GM19324 (cell line): ENCODE data around the gene LTO1.

ENCODE experiments used
- ATAC-seq: cut with Tn5 transposase; IDR thresholded peaks from one replicate; pipeline ENCODE4 v1.9.1; 2021; ENCODE audit warnings: mild to moderate bottlenecking, moderate library complexity; ENCODE audit not compliant: unreplicated experiment, low FRiP score

LTO1 gene

DNA sequence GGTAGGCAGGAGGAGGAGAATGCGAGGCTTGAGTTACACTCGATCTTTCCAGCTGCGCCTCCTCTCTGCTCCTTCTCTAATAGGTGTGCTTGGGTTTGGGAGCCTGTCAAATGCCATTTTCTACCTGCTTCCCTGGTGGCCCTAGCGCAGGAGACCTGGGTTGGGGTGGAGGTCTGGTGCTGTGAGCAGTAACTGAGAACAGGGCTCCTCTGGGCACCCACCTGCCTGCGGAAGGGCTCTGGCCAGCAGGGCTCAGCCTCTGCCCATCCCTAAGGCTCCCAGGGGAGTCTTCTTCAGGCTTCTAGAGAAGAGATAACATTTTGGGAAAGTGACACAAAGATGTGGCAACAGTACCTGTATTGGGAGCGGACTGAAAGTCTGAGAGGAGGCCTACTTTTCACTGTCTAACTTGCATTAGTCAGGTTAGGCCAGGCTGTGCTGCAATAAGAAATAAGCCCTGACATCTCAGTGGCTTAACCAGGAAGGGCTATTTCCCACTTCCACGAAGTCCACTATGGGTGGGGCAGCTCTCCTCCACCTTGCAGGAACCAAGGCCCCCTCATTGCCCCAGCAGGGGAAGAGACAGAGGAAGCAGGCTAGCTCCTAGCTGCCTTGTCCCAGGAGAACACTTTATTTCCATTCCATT lies 7.7 kb upstream of the LTO1 start:
- no peak for ATAC-seq

DNA sequence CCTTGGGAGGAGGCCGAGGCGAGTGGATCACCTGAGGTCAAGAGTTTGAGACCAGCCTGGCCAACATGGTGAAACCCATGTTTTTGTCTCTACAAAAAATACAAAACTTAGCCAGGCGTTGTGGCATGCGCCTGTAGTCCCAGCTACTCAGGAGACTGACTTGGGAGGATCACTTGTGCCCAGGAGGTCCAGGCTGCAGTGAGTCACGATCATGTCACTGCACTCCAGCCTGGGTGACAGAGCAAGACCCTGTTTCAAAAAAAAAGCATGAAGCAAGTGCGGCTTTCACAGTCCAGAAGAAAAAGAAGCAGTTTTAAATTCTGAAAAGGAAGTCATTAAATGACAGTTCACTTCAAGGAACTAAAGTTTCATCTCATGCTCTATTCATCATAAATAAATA lies 7.1 kb upstream of the LTO1 start:
- ATAC-seq, result no peak

DNA sequence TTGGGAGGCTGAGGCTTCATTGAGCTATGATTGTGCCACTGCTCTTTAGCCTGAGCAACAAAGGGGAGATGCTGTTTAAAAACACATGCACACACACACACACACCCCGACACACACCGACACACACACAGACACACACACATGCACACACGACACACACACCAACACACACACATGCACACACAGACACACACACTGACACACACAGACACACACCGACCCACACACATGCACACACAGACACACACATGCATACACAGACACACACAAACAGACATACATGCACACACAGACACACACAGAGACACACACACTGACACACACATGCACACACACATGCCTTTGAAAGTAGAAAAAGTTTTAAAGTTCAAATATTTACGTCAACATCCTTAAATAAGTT lies 5.5 kb upstream of the LTO1 start:
- no peak for ATAC-seq

DNA sequence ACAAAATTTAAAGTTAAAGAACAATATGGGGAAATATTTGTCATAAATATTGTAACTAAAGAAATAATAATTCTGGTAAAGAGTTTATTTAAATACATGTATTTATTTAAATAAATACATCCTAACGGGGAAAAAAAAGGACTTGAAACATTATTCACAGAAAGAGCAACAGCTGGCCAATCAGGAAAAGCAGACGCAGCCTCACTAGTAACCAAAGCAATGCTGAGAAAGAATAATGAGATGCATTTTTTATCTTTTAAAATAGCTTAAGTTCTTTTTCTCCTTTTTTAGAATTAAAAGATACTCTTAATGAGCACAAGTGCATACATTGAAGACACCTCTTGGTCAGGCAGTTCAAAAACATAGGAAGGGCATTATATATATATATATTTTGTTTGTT lies 2.6 kb upstream of the LTO1 start:
- ATAC-seq, result no peak

DNA sequence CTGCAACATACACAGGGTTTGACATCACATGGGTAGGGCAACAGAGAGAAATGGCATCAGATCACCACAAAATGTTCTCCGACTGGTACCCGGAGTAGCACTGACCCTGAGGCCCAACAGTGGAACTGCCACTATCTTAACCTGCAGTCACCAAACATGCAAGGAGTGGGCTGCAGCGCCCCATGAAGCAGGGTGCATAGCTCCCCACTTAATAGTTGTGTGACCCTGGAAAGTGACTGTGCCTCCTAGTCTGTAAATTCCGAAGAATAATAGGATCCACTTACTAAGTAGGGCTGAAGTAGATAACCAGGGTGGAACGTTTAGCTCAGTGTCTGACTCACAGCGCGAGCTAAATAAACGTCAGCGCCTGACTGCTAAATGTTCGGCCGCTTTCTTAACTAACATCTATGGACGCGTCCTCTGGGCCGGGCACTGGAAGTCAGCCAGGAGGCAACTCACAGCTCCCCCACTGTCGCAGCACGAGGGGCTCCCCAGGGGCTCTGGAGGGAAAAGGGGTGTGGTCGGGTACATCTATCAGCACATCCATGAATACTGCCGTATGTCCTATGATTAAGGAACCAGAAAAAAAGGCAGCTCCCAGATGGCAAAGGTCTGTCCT lies 777 bp downstream of the LTO1 start:
- no peak for ATAC-seq

DNA sequence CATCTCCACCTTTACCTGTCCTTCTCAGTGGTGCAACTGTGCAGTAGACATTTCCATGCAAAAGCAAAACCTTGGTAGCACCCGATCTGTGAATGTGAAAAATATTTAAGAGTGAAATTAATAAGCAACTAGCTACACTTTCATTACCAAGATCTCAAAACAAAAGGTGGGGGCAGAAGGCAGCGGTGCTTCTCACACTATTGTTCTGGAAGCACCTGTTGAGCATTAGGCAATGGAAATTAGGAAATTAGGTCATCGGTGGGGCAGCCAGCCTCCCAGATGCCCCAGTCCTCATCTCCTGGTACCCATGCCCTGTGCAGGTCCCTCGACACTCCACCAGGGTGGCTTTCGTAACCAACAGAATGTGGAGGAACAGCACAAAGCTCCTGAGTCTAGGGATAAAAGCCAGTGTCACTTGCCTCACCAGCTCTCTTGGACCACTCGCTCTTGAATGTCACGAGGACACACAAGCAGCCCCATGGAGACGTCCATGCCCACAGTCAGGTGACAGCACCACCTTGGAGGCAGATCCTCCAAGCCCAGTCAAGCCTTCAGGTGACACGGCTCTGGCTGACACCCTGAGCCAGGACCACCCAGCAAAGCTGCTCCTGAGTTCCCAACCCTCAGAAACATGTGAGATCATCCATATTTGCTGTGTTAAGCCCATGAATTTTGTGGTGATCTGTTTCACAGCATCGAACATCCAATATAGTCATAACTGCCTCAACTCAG lies 3.3 kb downstream of the LTO1 start:
- no peak for ATAC-seq

DNA sequence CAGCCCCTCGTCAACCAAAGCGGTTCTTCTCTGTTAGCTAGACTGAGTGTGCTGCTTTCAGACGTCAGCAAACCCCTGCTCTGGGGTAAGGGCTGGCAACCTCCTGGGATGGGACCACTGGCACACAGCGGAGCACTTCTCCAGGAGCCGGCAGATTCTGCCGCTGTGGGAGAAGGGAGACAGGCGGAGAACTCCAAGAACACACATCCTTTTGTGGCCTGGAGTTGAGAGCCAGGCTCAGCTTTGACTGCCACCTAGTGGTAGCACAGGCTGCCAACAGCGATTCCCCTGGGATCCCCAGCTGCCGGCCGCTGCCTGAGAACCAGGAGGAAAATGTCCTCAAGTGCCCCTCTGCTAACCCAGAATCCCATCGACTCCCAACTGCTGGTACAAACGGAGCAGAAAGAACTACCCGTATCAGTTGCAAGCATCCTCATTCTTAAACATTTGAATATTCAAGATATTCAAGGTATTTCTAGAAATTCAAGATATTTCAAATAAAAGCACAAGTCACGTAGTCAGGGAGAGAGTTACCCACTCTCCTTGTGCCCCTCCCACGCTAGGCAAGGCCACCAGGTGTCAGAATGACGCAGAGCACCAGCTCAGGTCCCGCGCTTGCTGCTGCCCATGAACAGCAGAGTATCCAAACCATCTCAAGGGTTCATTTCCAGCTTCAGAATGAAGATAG lies 4.9 kb downstream of the LTO1 start:
- no peak for ATAC-seq

DNA sequence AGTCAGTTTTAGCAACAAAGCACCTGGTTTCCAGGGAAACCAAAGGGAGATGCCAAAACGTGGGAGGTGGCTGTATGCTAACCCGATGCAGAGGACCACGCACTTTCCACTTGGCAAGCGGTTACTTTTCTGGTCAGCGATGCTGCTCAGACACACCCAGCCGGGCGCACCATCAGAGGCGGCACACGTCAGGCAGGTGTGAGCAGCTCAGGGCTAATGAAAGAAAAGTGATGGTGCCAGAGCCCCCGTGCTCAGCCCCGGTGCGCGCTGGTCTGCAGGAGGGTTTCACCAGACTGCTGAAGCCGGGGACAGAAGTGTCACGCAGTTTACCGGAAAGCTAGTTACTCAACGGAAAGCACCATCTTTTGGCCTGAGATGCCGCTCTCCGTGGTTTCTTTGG lies 5.7 kb downstream of the LTO1 start:
- no peak for ATAC-seq

DNA sequence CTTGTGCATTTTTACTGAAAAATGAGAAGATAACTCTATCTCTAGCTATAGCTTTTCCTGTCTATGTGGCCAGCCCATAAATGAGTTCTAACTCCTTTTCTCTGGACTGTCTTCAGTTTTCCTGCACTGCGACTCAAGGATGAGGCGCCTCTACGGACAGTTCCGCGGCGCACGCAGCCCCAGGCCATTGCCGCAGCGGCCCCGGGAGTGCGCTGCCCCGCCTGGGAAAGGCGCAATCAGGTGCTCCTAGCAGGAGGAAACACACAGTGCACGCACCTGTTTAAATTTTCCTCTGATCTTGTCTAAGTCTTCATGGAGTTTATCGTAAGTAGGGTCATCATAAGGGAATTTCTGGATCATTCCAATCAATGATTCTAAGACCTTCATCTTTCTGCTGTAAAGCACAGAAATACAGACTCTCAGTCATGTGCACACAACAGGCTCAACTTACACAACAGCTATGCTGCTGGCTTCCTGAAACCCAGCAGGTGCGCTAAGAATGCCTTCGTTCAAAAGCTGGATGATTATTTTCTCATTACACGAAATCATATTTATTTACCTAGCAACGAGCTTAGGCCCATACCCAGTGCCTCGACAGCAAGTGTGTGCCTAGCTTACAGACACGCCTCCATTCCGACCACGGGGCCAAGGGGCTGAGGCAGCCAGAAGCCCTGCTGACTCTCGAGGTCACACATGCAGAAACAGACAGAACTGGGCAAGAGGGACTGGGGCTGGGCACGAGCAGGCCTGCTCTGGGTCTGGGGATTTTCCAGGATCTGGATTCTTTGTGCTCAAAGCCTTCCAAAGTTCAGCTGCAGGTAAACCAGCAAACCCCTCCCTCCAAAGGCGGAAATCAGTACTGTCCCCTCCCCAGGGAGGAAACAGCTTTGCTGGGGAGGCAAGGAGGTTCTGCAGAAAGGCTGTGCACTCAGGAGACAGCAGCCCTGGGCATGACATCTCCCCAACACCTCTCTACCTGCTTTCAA lies 7.2 kb downstream of the LTO1 start:
- ATAC-seq, result no peak

DNA sequence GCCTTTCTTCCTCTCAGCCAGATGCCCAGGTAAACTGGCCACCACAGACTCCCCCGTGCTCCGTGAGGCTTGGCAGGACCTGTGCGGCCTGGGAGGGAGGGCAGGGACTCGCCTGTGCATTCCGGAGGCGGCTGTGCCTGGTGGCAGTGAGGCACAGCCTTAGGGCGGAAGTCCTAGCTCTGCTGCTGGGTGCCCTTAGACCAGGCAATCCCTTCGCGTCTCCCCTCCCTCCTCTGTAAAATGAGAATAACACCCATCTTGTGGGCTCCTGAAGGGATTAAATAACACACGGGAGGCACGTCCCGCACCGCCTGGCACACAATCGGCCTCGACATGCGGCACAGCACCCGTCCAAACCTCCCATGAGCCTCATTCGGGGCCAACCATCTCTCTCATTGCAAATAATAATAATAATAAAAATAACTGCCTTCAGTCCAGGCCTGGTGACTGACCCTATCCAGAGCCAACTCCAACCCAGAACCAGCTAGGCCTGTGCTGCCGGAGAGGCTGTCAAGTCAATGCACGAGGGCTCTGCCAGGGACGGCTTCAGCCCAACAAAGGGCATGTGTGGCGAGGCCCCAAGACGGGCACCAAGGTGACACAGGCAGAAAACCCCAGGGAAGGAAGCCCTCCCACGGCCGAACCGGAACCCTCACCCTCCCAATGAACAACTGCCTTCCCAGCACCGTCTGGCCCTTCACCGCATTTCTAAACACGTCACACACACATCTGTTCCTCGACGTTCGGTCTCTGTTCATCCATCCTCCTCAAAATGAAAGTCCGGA lies 8.2 kb downstream of the LTO1 start:
- ATAC-seq, result no peak

DNA sequence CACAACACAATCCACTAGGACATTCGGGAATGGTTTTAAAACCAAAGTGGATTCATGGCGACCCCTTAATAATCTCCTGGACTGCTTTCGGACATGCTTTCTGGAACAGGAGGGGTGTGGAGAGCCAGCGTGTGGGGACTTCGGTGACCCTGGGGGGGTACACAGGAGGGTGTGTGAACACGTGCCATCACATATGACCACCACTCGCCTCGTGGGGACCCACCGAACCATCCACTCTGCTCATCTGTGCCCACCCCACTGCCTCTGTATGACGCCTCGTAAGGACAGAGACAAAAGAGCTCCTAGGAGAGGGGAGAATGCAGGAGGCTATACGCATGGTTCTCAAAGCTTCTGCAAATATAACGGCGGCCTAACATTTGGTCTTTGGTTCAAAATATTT lies 8.9 kb downstream of the LTO1 start:
- ATAC-seq, result no peak

DNA sequence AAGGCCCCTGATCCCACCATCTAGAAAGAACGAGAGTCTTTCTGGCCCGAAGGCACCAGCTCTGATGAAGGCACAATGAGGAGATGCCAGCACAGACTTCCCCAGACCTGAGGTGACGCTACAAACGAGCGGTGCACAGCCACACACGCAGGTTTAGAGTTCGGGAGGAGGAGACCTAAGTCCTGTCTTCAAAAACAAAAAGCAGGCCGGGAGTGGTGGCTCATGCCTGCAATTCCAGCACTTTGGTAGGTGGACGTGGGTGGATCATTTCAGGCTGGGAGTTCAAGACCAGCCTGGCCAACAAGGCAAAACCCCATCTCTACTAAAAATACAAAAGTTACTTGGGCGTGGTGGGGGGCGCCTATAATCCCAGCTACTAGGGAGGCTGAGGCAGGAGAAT lies 9.5 kb downstream of the LTO1 start:
- ATAC-seq, result no peak

DNA sequence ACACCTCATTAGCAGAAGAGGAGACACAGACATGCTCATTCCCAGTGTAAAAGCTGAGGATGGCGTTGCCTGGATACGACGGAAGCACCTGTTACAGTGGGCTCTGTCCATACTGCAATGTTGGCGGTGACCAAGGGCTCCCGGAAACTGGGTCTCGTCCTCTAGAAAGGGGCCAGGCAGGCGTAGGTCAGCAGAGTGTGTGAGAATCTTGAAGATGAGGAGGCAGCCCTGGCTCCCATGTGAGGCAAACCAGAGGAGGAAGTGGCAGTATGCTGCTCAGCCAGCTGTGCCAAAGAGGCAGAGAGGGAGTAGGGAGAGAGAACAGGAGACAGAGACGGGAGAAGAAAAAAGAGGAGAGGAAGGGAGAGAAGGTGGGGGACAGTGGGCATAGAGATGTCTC lies 10.3 kb downstream of the LTO1 start:
- no peak for ATAC-seq

DNA sequence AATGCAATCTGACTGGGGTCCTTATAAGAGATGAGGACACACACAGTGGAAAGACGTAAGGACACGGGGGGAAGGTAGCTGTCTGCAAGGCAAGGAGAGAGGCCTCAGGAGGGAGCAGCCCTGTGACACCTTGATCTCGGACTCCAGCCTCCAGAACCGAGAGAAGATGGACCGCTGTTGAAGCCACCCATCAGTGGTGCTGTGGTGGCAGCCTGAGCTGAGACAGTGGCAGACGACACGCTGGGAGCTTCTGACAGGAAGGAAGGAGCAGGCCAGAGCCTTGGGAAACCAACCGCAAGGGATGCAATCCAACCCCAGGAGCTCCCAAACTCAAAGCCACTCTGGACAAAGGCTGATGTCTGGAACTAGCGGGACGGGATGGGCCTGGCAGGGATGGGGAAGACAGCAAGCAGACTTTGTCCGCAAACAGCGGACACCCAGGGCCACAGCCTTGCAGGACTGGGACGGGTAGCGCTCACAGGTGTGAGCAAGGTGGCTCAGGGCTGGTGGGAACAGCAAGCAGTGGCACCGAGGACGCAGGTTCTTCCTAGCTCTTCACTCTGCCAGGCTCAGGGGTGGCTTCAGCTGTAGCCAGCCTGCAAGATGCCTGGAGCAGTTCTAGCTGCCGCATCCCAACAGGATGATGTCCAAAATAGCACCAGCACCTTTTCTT lies 10.9 kb downstream of the LTO1 start:
- ATAC-seq, result no peak

DNA sequence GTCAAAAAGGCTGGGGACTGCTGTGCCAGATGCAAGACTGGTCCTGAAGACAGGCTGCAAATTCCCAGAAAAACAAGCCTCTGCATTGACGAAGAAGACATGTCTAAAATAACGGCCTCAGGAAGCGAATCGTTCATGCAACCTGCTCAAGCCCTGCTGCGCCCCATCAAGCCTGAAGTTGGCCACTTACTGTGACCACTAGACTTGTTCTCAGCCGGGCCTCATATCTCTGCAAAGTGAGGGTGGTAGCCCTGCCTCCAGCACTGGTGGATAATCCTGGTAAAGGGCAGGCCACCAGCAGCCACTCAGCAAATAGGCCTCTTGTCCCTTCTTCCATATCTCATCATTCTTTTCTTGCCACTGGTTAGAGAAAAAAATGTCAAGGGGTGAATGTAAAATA lies 11.8 kb downstream of the LTO1 start:
- no peak for ATAC-seq

DNA sequence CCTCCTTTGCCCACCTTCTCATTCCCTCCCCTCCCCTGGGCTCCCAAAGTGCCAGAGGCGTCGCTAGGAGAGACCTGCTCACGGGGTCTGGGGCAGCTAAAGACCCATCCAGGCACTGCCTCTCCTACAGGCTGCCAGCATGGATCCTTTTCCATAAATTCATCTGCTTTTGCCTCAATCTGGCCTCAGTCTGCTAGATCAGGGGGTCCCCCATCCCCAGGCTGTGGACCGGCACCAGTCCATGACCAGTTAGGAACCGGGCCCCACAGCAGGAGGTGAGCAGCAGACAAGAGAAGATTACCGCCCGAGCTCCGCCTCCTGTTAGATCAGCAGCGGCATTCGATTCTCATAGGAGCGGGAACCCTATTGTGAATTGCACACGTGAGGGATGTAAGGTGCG lies 12.3 kb downstream of the LTO1 start:
- no peak for ATAC-seq

DNA sequence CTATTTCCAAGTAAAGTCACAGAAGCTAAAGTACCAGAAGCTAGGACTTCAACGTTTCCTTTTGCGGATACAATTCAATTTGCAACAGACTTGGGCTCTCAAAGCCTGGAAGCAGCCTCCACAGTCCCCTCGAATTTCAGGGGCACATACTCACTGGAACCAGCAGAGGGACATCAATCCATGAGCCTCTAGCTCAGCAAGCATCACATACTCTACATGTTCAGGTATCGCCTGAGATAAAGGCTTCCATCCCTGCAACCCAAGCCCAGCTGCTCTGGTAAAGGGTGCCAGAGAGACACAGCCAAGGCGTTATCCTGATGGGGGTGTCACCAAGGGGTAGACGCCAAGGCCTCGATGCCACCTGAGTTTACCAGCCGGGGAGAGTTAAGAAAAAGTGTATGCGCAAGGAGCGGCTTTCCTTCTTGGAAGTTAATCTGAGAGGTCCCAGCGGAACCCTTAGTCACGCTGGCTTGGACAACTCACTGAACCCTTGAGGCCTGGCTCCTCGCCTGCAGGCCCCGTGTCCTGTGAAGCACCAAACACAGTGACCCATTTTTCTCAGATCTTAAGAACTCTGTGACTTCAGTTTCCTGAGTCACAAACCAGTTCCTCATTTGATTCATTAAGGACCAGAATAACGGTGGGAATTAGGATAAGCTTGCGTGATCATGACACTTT lies 13.0 kb downstream of the LTO1 start:
- no peak for ATAC-seq

DNA sequence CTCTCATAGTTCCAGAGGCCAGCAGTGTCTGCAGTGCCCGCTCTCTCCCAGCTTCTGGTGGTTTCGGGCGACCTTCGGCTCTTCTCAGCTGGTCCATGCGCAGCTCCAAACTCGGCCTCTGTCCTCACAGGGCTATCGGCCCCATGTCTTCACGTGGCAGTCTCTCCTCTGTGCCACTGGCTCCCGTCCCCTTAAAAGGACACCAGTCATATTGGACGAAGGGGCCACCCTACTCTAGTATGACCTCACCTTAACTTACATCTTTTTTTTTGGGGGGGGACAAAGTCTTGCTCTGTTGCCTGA lies 13.8 kb downstream of the LTO1 start:
- ATAC-seq, result no peak
